ENCODE measurements around the gene PRLR.

GRCh38 chr5:35230038-35230611 is at the start of gene PRLR:
- TF ChIP-seq POLR2A (IDR thresholded peaks at IDR 0.05) (no peak), CTCF (IDR thresholded peaks at IDR 0.05) (no peak)
